ENCODE results near the gene ENPP3.

- TF ChIP-seq POLR2A (IDR thresholded peaks at IDR 0.05) (no peak), CTCF (IDR thresholded peaks at IDR 0.05) (no peak), EP300 (IDR thresholded peaks at IDR 0.05) (no peak)
These were observed 155.0 kb downstream of the ENPP3 start for GRCh38 chr6:131792091-131792496.
